Measurements from ENCODE around the gene GFER.

GFER gene

DNA sequence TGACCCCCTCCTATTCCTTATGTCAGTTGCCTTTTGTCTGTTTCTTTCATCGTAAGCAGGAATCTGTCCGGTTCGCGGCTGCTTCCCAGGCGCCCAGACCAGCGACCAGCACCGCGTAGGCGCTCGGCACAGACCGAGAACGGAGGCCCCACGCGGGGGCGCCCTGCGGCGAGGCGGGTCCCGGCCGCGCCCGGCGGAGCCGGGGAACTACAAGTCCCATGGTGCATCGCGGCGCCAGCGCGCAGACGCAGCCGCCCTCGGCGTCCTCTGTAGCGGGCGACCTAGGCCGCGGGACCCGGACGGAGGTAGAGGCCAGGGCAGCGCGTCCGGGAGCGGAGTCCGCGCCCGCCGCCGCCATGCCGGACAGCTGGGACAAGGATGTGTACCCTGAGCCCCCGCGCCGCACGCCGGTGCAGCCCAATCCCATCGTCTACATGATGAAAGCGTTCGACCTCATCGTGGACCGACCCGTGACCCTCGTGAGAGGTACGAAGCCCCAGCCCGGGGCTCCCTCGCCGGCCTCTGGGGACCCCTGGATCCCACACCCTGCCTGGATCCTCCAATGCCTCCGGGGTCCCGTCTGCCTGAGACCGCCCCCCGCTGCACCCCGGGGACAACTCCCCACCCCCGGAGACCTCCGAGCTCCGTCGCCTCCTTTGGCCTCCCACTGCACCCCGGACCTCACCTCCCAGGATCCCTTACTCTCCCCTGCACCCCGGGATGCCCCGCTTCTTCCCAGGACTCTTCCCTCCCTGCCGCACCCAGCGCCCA, 24.5 kb upstream of the GFER start, which contains the start of gene NDUFB10 (continued):
- TF ChIP-seq ZEB2 (tag by site-specific recombination; IDR thresholded peaks at IDR 0.05): peak; percentile 55
- peak; percentile 90 for TF ChIP-seq ZBTB7A (tag by site-specific recombination; IDR thresholded peaks at IDR 0.05; ENCODE audit: low read depth)
- TF ChIP-seq, protein P1, sequence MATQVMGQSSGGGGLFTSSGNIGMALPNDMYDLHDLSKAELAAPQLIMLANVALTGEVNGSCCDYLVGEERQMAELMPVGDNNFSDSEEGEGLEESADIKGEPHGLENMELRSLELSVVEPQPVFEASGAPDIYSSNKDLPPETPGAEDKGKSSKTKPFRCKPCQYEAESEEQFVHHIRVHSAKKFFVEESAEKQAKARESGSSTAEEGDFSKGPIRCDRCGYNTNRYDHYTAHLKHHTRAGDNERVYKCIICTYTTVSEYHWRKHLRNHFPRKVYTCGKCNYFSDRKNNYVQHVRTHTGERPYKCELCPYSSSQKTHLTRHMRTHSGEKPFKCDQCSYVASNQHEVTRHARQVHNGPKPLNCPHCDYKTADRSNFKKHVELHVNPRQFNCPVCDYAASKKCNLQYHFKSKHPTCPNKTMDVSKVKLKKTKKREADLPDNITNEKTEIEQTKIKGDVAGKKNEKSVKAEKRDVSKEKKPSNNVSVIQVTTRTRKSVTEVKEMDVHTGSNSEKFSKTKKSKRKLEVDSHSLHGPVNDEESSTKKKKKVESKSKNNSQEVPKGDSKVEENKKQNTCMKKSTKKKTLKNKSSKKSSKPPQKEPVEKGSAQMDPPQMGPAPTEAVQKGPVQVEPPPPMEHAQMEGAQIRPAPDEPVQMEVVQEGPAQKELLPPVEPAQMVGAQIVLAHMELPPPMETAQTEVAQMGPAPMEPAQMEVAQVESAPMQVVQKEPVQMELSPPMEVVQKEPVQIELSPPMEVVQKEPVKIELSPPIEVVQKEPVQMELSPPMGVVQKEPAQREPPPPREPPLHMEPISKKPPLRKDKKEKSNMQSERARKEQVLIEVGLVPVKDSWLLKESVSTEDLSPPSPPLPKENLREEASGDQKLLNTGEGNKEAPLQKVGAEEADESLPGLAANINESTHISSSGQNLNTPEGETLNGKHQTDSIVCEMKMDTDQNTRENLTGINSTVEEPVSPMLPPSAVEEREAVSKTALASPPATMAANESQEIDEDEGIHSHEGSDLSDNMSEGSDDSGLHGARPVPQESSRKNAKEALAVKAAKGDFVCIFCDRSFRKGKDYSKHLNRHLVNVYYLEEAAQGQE (tag by site-specific recombination; IDR thresholded peaks at IDR 0.05): peak; percentile 35; the same call in 1 of the 2 replicates
- peak; percentile 63 for TF ChIP-seq ZNF561 (tag by site-specific recombination; IDR thresholded peaks at IDR 0.05; ENCODE audit: borderline replicate concordance)
- TF ChIP-seq, protein P2, sequence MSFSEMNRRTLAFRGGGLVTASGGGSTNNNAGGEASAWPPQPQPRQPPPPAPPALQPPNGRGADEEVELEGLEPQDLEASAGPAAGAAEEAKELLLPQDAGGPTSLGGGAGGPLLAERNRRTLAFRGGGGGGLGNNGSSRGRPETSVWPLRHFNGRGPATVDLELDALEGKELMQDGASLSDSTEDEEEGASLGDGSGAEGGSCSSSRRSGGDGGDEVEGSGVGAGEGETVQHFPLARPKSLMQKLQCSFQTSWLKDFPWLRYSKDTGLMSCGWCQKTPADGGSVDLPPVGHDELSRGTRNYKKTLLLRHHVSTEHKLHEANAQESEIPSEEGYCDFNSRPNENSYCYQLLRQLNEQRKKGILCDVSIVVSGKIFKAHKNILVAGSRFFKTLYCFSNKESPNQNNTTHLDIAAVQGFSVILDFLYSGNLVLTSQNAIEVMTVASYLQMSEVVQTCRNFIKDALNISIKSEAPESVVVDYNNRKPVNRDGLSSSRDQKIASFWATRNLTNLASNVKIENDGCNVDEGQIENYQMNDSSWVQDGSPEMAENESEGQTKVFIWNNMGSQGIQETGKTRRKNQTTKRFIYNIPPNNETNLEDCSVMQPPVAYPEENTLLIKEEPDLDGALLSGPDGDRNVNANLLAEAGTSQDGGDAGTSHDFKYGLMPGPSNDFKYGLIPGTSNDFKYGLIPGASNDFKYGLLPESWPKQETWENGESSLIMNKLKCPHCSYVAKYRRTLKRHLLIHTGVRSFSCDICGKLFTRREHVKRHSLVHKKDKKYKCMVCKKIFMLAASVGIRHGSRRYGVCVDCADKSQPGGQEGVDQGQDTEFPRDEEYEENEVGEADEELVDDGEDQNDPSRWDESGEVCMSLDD (tag by site-specific recombination; IDR thresholded peaks at IDR 0.05): peak; percentile 68
- peak; percentile 77 for TF ChIP-seq KLF10 (tag by site-specific recombination; IDR thresholded peaks at IDR 0.05)
- TF ChIP-seq ZNF76 (tag by site-specific recombination; IDR thresholded peaks at IDR 0.05; ENCODE audit: borderline replicate concordance, low read depth): peak; percentile 94
- no peak for TF ChIP-seq ZNF114 (tag by site-specific recombination; IDR thresholded peaks at IDR 0.05)
- TF ChIP-seq EGR2 (tag by site-specific recombination; IDR thresholded peaks at IDR 0.05; ENCODE audit: low read depth): peak; percentile 55; the same call in 1 of the 2 replicates
- no peak for TF ChIP-seq ZNF292 (tag by site-specific recombination; IDR thresholded peaks at IDR 0.05; ENCODE audit: borderline replicate concordance, low read depth)
- 0 out of 2 replicates have a peak, but pooled peaks have one; percentile 23 for TF ChIP-seq KLF8 (tag by site-specific recombination; IDR thresholded peaks at IDR 0.05)
- TF ChIP-seq, protein P3, sequence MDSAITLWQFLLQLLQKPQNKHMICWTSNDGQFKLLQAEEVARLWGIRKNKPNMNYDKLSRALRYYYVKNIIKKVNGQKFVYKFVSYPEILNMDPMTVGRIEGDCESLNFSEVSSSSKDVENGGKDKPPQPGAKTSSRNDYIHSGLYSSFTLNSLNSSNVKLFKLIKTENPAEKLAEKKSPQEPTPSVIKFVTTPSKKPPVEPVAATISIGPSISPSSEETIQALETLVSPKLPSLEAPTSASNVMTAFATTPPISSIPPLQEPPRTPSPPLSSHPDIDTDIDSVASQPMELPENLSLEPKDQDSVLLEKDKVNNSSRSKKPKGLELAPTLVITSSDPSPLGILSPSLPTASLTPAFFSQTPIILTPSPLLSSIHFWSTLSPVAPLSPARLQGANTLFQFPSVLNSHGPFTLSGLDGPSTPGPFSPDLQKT (IDR thresholded peaks at IDR 0.05; ENCODE audit: borderline replicate concordance, low read depth, low read length): no peak
- TF ChIP-seq, protein P4, sequence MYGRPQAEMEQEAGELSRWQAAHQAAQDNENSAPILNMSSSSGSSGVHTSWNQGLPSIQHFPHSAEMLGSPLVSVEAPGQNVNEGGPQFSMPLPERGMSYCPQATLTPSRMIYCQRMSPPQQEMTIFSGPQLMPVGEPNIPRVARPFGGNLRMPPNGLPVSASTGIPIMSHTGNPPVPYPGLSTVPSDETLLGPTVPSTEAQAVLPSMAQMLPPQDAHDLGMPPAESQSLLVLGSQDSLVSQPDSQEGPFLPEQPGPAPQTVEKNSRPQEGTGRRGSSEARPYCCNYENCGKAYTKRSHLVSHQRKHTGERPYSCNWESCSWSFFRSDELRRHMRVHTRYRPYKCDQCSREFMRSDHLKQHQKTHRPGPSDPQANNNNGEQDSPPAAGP (tag by site-specific recombination; IDR thresholded peaks at IDR 0.05): peak; percentile 73; the same call in 1 of the 2 replicates
- TF ChIP-seq SP7 (tag by site-specific recombination; IDR thresholded peaks at IDR 0.05): 0 out of 2 replicates have a peak, but pooled peaks have one; percentile 70
- no peak for TF ChIP-seq ZNF785 (tag by site-specific recombination; IDR thresholded peaks at IDR 0.05)
- TF ChIP-seq, protein P5, sequence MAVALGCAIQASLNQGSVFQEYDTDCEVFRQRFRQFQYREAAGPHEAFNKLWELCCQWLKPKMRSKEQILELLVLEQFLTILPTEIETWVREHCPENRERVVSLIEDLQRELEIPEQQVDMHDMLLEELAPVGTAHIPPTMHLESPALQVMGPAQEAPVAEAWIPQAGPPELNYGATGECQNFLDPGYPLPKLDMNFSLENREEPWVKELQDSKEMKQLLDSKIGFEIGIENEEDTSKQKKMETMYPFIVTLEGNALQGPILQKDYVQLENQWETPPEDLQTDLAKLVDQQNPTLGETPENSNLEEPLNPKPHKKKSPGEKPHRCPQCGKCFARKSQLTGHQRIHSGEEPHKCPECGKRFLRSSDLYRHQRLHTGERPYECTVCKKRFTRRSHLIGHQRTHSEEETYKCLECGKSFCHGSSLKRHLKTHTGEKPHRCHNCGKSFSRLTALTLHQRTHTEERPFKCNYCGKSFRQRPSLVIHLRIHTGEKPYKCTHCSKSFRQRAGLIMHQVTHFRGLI (tag by site-specific recombination; IDR thresholded peaks at IDR 0.05): peak; percentile 64; the same call in 1 of the 2 replicates
- TF ChIP-seq ZNF248 (tag by site-specific recombination; IDR thresholded peaks at IDR 0.05): no peak
- TF ChIP-seq GLIS2 (tag by site-specific recombination; IDR thresholded peaks at IDR 0.05): peak; percentile 72
- TF ChIP-seq, protein P6, sequence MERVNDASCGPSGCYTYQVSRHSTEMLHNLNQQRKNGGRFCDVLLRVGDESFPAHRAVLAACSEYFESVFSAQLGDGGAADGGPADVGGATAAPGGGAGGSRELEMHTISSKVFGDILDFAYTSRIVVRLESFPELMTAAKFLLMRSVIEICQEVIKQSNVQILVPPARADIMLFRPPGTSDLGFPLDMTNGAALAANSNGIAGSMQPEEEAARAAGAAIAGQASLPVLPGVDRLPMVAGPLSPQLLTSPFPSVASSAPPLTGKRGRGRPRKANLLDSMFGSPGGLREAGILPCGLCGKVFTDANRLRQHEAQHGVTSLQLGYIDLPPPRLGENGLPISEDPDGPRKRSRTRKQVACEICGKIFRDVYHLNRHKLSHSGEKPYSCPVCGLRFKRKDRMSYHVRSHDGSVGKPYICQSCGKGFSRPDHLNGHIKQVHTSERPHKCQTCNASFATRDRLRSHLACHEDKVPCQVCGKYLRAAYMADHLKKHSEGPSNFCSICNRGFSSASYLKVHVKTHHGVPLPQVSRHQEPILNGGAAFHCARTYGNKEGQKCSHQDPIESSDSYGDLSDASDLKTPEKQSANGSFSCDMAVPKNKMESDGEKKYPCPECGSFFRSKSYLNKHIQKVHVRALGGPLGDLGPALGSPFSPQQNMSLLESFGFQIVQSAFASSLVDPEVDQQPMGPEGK (tag by site-specific recombination; IDR thresholded peaks at IDR 0.05): peak; percentile 76; the same call in 1 of the 2 replicates
- TF ChIP-seq ZNF341 (tag by site-specific recombination; IDR thresholded peaks at IDR 0.05; ENCODE audit: low read depth): 0 out of 2 replicates have a peak, but pooled peaks have one; percentile 11
- TF ChIP-seq SP3 (tag by site-specific recombination; IDR thresholded peaks at IDR 0.05): peak; percentile 51
- TF ChIP-seq, protein P7, sequence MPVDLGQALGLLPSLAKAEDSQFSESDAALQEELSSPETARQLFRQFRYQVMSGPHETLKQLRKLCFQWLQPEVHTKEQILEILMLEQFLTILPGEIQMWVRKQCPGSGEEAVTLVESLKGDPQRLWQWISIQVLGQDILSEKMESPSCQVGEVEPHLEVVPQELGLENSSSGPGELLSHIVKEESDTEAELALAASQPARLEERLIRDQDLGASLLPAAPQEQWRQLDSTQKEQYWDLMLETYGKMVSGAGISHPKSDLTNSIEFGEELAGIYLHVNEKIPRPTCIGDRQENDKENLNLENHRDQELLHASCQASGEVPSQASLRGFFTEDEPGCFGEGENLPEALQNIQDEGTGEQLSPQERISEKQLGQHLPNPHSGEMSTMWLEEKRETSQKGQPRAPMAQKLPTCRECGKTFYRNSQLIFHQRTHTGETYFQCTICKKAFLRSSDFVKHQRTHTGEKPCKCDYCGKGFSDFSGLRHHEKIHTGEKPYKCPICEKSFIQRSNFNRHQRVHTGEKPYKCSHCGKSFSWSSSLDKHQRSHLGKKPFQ (tag by site-specific recombination; IDR thresholded peaks at IDR 0.05): no peak
- peak; percentile 55 for TF ChIP-seq ZIC2 (tag by site-specific recombination; IDR thresholded peaks at IDR 0.05)
- TF ChIP-seq KLF16 (tag by site-specific recombination; IDR thresholded peaks at IDR 0.05): peak; percentile 59; the same call in 1 of the 2 replicates
